ENCODE results near the gene CPA4. TPM values are rescaled to one million over a fixed set of nuclear protein-coding genes. Genes with fewer than 3 reads are reported as not detected.

The CPA4 gene
- total RNA-seq, 3 donors from 2014 or later (not counting 1 experiment from before 2014, with no cell fraction given) = not detected

DNA sequence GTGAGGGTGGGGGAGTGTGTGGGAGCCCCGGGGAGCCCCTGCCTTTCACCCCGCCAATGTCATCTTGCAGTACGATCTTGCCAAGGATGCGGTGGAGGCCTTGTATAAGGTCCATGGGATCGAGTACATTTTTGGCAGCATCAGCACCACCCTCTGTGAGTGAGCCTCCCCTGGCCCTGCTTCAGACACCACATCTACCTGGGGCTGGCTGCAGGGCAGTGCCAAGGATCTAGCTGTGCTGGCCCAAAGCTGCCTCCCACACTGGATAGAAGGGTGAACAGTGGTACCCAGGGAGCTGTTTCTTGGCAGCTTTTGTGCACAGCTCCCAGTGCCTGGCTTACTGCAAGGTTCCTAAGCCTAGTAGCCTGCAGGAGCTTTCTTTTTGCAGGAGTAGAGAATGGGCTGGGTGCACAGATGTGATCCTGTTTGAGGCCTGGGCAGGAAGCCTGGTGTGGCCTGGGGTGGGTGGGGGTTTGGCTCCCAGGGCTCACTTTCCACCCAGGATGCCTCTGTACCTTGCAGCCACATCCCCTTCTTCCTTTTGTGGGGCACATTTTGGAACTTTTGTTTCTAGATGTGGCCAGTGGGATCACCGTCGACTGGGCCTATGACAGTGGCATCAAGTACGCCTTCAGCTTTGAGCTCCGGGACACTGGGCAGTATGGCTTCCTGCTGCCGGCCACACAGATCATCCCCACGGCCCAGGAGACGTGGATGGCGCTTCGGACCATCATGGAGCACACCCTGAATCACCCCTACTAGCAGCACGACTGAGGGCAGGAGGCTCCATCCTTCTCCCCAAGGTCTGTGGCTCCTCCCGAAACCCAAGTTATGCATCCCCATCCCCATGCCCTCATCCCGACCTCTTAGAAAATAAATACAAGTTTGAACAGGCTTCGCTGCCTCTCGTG lies 75.1 kb downstream of the CPA4 start:
- no peaks in the 10 kb centered on the region for H3K36me3 ChIP-seq (ENCODE audit: control insufficient read depth, insufficient read depth, low read length)
- TF ChIP-seq, protein P1, sequence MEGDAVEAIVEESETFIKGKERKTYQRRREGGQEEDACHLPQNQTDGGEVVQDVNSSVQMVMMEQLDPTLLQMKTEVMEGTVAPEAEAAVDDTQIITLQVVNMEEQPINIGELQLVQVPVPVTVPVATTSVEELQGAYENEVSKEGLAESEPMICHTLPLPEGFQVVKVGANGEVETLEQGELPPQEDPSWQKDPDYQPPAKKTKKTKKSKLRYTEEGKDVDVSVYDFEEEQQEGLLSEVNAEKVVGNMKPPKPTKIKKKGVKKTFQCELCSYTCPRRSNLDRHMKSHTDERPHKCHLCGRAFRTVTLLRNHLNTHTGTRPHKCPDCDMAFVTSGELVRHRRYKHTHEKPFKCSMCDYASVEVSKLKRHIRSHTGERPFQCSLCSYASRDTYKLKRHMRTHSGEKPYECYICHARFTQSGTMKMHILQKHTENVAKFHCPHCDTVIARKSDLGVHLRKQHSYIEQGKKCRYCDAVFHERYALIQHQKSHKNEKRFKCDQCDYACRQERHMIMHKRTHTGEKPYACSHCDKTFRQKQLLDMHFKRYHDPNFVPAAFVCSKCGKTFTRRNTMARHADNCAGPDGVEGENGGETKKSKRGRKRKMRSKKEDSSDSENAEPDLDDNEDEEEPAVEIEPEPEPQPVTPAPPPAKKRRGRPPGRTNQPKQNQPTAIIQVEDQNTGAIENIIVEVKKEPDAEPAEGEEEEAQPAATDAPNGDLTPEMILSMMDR (IDR thresholded peaks at IDR 0.05) = no peak
- no peak overlapping the region for H3K4me3 ChIP-seq (ENCODE audit: low read length)
- DNase-seq (peak in 1 of 2 donors; percentile 11), ATAC-seq (no peak)
- H3K4me1 ChIP-seq (ENCODE audit: control insufficient read depth, insufficient read depth, low read length) = no peaks in the 10 kb centered on the region
- Mint-ChIP-seq H3K4me1 (peaks cover 0 to 13% of the 10 kb centered on the region in 2 donors), H3K9me3 (no peaks in the 10 kb centered on the region), H3K27ac (no peak overlapping the region), H3K27me3 (ENCODE audit: low read depth in 2 of 2) (no peaks in the 10 kb centered on the region), H3K36me3 (no peaks in the 10 kb centered on the region), H3K4me3 (no peak overlapping the region)
- 82% methylated on average over 19 of the region's 19 CpGs for WGBS (ENCODE audit: insufficient coverage)
- H3K27ac ChIP-seq (ENCODE audit: low read length) = no peak overlapping the region
- intact Hi-C loops (cut with micrococcal nuclease) = no loop called here
- no peaks in the 10 kb centered on the region for H3K27me3 ChIP-seq (ENCODE audit: control insufficient read depth, insufficient read depth, low read length)
- no peaks in the 10 kb centered on the region for H3K9me3 ChIP-seq (ENCODE audit: control insufficient read depth, insufficient read depth, low read length)

DNA sequence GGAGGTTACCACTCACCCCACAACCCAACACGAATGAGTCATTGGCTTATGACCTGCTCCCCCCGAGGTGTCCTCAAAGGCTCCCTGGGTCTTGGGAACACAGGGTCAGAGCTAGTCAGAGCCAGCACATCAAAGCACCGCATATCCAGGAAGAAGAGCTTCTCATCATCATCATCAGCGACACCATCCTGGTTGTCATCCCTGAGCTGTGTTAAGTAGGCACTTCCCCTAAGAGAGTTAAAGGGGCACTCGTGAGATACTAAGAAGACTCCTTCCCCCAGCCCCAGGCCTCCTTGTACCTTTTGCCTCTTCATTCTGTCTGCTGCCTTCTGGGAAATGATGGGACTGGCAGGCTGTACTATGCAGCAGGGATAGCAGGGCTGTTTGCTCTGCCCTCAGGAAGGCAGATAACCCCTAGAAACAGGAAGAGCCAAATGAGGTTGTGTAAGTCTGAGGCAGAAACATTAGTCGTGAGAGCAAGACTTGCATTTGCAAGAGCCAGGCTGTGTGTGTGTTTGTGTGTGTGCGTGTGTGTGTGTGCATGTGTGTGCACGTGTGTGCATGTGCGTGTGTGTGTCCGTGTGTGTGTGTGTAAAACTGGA lies 76.2 kb downstream of the CPA4 start:
- Mint-ChIP-seq H3K27me3 (ENCODE audit: low read depth in 2 of 2) (no peaks in the 10 kb centered on the region), H3K27ac (peak overlapping the region in 1 of 2 donors; percentile 6), H3K4me3 (no peak overlapping the region), H3K4me1 (peaks cover 0 to 13% of the 10 kb centered on the region in 2 donors), H3K36me3 (no peaks in the 10 kb centered on the region), H3K9me3 (no peaks in the 10 kb centered on the region)
- no peaks in the 10 kb centered on the region for H3K27me3 ChIP-seq (ENCODE audit: control insufficient read depth, insufficient read depth, low read length)
- no peak for ATAC-seq
- TF ChIP-seq, protein P1 (IDR thresholded peaks at IDR 0.05) = no peak
- H3K9me3 ChIP-seq (ENCODE audit: control insufficient read depth, insufficient read depth, low read length) = no peaks in the 10 kb centered on the region
- peak in 1 of 2 donors; percentile 38 for DNase-seq
- no peaks in the 10 kb centered on the region for H3K4me1 ChIP-seq (ENCODE audit: control insufficient read depth, insufficient read depth, low read length)
- H3K36me3 ChIP-seq (ENCODE audit: control insufficient read depth, insufficient read depth, low read length) = no peaks in the 10 kb centered on the region
- intact Hi-C loops (cut with micrococcal nuclease) = no loop called here
- no peak overlapping the region for H3K27ac ChIP-seq (ENCODE audit: low read length)
- WGBS (ENCODE audit: insufficient coverage) = 52% methylated on average over 10 of the region's 10 CpGs
- H3K4me3 ChIP-seq (ENCODE audit: low read length) = no peak overlapping the region

DNA sequence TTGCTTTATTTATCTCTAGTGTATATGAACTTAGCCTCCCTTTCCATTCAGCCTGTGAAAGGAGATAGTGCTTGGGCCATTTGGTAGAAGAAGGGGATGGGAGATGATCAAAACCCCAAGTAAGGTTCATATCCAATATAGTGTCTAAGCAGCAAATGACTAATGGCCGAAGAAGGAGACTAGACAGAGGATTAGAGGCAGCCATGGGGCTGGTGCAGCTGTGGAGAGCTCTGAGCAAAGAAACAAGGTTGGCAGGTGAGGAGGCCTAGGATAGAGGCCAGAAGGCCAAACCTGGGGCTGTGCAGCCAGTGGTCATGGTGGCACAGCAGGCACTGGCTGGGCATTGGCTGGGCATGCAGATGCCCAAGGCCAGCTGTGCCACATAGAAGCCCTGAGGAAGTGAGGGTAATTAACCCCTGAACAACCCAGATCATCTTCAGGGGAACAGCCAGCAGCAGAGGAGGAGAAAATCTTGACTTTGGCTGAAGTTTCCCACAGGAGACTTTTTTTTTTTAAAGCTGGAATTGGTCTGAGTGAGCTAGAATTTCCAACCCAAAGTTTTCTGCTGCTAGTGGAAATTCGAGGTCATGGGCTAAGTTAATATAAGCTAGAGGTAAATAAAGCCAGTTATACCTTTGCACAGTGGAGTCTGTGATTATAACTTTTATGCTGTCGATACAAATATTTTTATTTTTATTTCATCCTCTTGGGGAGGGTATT lies 77.0 kb downstream of the CPA4 start:
- H3K27ac ChIP-seq (ENCODE audit: low read length) = no peak overlapping the region
- DNase-seq = no peak

More for the DNA sequence above, 77.0 kb downstream of the CPA4 start:
- H3K27ac Mint-ChIP-seq = peak overlapping the region in 1 of 2 donors; percentile 6
- Histone ChIP-seq H3K36me3 (ENCODE audit: control insufficient read depth, insufficient read depth, low read length) (no peaks in the 10 kb centered on the region), H3K27me3 (ENCODE audit: control insufficient read depth, insufficient read depth, low read length) (no peaks in the 10 kb centered on the region), H3K9me3 (ENCODE audit: control insufficient read depth, insufficient read depth, low read length) (no peaks in the 10 kb centered on the region), H3K4me3 (ENCODE audit: low read length) (no peak overlapping the region), H3K4me1 (ENCODE audit: control insufficient read depth, insufficient read depth, low read length) (no peaks in the 10 kb centered on the region)
- H3K9me3 Mint-ChIP-seq = no peaks in the 10 kb centered on the region
- intact Hi-C loops (cut with micrococcal nuclease) = no loop called here
- TF ChIP-seq, protein P1 (IDR thresholded peaks at IDR 0.05) = no peak
- no peak overlapping the region for H3K4me3 Mint-ChIP-seq
- whole genome bisulfite sequencing (ENCODE audit: insufficient coverage) = 57% methylated on average over 2 of the region's 3 CpGs
- no peaks in the 10 kb centered on the region for H3K36me3 Mint-ChIP-seq
- no peak for ATAC-seq
- no peaks in the 10 kb centered on the region for H3K27me3 Mint-ChIP-seq (ENCODE audit: low read depth in 2 of 2)
- peaks cover 0 to 13% of the 10 kb centered on the region in 2 donors for H3K4me1 Mint-ChIP-seq

Measured in natural killer cell (primary cell).